Measurements from ENCODE around the gene TMTC1.

TMTC1 gene

GRCh38 chr12:29707846-29708245, 75.9 kb downstream of the TMTC1 start:
- no peak for DNase-seq

GRCh38 chr12:29706311-29706710, 77.4 kb downstream of the TMTC1 start:
- DNase-seq: no peak

- DNase-seq: no peak
These were observed 80.2 kb downstream of the TMTC1 start for GRCh38 chr12:29703528-29703927.

GRCh38 chr12:29702972-29703371, 80.8 kb downstream of the TMTC1 start:
- no peak for DNase-seq

GRCh38 chr12:29702222-29702621, 81.5 kb downstream of the TMTC1 start:
- DNase-seq: peak in 1 of 2 experiments; percentile 49

GRCh38 chr12:29700761-29701481, 82.8 kb downstream of the TMTC1 start:
- DNase-seq: no peak

GRCh38 chr12:29698756-29699155, 85.0 kb downstream of the TMTC1 start:
- DNase-seq: no peak

GRCh38 chr12:29695800-29696199, 87.9 kb downstream of the TMTC1 start:
- no peak for DNase-seq

GRCh38 chr12:29695026-29695425, 88.7 kb downstream of the TMTC1 start:
- no peak for DNase-seq

GRCh38 chr12:29694002-29694401, 89.7 kb downstream of the TMTC1 start:
- no peak for DNase-seq

GRCh38 chr12:29692237-29692636, 91.5 kb downstream of the TMTC1 start:
- no peak for DNase-seq

- no peak for DNase-seq
These were observed 92.4 kb downstream of the TMTC1 start for GRCh38 chr12:29691161-29691854.

GRCh38 chr12:29690728-29691127, 93.0 kb downstream of the TMTC1 start:
- DNase-seq: no peak

- DNase-seq: no peak
These were observed 94.8 kb downstream of the TMTC1 start for GRCh38 chr12:29688914-29689313.

- DNase-seq: no peak
These were observed 101.7 kb downstream of the TMTC1 start for GRCh38 chr12:29682088-29682487.

GRCh38 chr12:29681370-29681769, 102.4 kb downstream of the TMTC1 start:
- no peak for DNase-seq

- no peak for DNase-seq
These were observed 107.1 kb downstream of the TMTC1 start for GRCh38 chr12:29676676-29677075.

- DNase-seq: no peak
These were observed 109.3 kb downstream of the TMTC1 start for GRCh38 chr12:29674463-29674862.

GRCh38 chr12:29673346-29673745, 110.4 kb downstream of the TMTC1 start:
- no peak for DNase-seq

- no peak for DNase-seq
These were observed 111.2 kb downstream of the TMTC1 start for GRCh38 chr12:29672580-29672979.

GRCh38 chr12:29671742-29672141, 112.0 kb downstream of the TMTC1 start:
- no peak for DNase-seq

GRCh38 chr12:29667011-29667410, 116.7 kb downstream of the TMTC1 start:
- no peak for DNase-seq

- no peak for DNase-seq
These were observed 118.6 kb downstream of the TMTC1 start for GRCh38 chr12:29665107-29665506.

- DNase-seq: peak in 1 of 2 experiments; percentile 6
These were observed 120.9 kb downstream of the TMTC1 start for GRCh38 chr12:29662734-29663323.
